Stimulated activated CD4-positive, alpha-beta T cell treated with anti-CD3 and anti-CD28 coated beads, Interleukin-2, amount 100 ng/mL, for 4 hours (primary cell): Measurements from ENCODE around the gene IKZF1.
A peak's percentile ranks its signal among the peaks of the same experiment; 100 is the strongest.

ENCODE experiments used
- DNase-seq: peaks from one replicate; pipeline ENCODE4 v3.0.0-alpha.2; 2020; ENCODE audit warnings: low read depth

The IKZF1 gene

GRCh38 chr7:50412973-50413372, 108.5 kb downstream of the IKZF1 start:
- no peak for DNase-seq

DNA sequence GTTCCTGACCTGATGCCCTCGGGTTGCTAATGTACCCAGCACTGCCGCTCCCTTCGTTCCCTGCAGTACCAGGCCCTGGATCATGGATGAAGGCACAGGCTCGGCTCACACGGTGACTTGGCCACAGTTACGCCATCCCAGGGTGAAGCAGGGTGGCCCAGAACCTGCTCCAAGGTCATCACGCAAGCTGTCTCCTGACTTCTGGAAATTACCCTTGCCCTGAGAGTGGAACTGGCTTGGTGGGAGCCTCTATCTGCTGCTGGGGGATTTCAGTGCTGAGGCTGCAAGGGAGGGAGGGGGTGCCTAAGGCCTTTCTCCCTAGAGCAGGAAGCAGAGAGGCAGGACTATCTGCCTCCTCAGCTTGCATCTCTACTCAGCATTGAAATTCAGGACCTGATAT, 109.0 kb downstream of the IKZF1 start:
- no peak for DNase-seq

- no peak for DNase-seq
Observed at GRCh38 chr7:50415844-50416364, 111.4 kb downstream of the IKZF1 start.

DNA sequence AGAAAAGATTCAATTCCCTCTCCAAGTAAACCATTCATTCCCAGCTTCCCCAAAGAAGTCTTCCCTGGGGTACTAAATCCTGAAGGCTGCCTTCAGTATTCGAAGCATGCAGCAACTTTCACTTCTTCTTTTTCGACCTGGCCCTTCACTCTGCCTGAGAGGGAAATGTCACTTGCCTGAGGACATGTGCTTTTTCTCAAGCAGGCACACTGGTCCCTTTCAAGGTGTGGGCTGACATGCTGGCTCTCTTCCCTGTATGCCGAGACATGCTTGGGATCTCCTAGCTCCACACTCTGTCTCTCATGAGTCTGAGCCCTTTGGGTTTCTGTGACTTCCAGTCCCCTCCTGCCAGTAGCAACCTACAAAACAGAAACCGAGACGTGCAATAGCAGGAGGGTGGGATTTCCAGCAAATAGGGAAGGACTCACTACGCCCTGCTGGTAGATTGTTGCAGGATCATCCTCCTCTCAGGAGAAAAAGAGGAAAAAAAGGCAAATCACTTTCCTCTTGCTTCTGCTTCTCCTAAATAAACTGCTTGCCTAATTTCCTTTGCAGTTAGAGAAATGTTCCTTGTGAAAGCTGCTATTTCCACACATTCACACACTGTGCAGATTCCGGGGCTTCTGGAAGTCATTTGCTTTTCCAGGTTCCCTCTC, 112.1 kb downstream of the IKZF1 start:
- no peak for DNase-seq

DNA sequence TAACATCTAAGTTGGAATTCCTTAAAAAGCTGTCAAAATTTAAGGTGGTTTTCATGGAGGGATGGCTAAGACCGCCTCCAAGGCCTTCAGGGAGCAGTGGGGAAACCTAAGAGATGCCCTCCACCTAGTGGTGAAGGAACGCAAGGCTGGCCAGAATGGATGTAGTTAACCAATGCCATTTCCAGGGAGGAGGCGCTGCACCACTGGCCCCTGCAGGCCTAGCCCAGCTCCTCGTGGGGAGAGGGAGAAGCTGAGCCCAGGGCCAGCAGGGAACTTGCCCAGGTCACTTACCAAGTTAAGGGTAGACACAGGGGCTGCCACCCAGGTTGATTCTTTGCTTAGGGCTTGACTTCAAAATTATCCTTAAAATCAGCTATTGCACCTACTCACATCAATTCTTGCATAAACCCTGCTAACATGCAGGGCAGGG, 113.6 kb downstream of the IKZF1 start:
- DNase-seq: peak; percentile 55

DNA sequence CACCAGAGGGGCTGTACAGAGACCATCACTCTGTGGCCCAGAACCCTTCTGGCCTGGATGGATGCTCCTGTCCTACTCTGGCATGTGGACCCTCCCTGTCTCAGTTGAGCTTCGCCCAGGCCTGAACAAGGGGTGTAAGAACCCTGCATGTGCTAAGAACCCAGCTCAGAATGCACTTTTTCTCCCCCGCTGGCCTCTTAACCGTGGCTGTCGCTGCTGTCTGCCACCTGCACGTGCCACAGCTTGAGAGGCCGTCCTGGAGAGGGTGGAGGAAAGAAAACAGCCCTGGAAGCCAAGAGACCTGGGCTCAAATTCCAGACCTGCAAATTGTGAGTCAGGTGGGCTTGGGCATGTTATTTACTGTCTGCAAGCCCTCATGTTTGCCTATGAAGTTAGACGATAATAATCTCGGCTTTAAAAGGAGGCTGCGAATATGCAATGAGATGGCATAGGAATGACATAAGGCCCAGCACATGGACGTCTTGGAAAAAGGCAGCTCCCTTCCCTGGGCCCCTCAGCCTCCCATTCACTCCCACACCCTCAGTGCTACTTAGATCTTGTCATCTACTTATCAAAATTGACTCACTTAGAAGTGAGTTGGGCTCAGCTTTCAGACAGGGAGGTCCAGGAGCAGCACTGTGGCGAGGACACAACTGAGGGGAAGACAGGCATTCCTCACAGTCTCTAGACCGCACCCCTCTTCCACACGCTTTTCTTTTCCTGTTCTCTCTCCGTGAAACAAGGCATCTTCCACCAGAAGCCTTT, 114.2 kb downstream of the IKZF1 start:
- DNase-seq: no peak

- DNase-seq: no peak
Observed at GRCh38 chr7:50421043-50421442, 116.5 kb downstream of the IKZF1 start.

DNA sequence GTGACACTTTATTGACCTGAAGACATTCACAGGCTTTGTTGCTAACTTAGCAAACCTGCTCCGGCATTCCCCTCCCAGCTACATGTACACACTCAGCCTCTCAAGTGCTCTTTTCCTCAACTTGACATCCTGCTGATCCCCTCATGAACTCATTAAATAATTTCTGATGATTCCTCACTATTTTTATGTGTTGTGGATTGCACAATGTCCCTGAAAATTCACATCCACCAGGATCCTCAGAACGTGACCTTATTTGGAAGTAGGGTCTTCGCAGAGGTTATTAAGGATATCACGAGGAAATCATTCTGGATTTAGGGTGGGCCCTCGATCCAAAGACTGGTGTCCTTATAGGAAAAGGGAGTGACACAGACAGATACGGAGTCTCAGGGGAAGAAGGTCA, 118.3 kb downstream of the IKZF1 start:
- DNase-seq: no peak

DNA sequence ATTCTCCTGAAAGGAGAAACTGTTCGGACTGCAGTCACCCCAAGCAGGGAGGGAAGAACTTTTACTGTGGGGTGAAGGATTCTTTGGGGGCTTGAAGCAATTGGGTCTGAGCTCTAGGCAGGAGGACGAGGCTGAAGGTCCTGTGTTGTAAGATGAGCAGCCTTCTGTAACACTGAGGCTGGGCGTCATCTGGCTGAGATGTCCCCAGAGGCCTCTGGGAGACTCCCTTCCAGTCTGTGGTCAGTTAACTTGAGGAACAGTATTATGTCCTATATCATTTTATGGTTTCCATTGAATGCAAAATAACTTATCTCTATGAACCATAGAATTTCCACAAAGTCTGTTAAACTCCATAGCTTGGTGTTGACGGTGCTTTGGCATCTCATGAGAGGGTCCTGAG, 119.3 kb downstream of the IKZF1 start:
- DNase-seq: no peak

GRCh38 chr7:50425318-50425717, 120.8 kb downstream of the IKZF1 start:
- no peak for DNase-seq

GRCh38 chr7:50426280-50427045, 121.9 kb downstream of the IKZF1 start:
- no peak for DNase-seq

DNA sequence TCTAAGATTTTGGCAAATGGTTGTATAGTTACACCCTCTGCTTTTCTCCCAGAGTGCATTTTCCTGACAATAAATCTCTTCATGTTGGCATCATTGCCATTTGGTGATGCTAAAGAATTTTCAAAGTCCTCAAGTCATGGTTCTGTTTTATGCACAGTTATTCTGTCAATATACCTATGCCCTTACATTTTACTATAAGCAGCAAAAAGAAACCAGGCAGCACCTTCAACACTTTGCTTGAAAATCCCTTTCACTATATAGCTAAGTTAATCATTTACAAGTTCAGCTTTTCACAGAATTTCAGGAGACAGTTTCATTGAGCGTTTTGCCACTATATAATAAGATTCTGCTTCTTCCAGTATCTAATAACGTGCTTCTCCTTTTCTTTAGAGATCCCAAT, 123.0 kb downstream of the IKZF1 start:
- DNase-seq: no peak

GRCh38 chr7:50428911-50429310, 124.4 kb downstream of the IKZF1 start:
- no peak for DNase-seq

DNA sequence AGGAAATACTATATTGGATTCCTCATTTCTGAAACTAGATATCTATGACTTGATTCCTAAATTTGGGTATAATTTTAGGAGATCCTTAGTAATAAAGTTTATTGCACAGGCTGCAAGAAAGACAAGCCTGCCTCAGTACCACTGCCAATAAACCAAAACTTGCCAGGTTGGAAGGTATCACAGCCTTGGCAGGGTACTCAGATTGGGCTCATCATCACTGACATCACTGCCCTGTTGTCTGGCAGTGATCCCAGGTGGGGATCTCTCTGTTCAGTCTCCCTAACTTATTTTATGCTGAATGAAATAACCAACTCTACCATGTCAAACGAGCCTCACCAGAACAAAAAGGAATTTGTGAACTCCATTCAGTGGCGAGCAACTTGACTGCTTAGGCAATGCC, 126.8 kb downstream of the IKZF1 start:
- DNase-seq: no peak

DNA sequence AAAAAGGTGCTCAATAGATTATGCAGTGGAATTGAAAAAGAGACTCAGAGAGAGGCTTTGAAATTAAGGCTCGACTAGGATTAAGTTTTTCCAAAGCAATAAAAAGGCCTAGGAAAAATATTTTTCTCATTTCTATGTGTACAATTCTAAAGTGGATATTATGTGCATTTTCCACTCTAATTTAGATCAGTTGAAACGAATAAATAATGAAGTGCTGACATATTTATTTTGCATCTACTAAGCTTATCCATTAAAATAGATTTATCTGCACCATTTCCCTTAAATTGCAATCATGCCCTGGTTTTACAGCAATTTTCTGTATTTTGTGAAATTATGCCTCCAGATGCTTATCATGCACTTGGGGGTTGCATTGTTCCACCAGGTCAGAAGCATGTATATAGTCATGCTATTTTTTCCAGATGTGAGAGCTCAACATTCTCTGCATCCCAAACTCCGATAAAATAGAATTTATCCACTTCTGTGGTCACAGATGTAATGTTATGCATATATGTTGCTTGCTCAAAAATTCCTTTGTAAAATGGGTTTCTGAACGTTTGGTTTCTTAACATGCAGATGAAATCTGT, 127.3 kb downstream of the IKZF1 start:
- no peak for DNase-seq

- no peak for DNase-seq
Observed at GRCh38 chr7:50436133-50436806, 131.8 kb downstream of the IKZF1 start.

DNA sequence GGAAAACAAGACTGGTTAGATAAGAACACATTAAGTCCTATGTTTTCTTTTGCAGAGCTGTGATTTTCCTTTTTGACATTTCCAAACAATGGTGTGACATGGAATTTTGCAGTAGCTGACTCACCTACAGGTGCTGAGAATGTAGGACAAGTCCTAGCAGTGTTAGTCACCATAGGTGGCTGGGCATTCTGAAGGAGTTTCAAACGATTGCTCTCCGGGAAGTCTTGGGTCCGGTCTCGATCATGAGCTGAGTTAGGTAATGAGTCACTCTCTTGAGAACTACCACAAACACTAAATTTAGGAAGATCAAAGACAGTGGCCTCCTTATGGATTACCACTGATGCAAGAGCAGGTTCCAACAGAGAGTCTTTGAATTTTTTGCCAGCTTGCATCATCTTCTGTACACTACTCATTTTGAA, 142.0 kb downstream of the IKZF1 start:
- no peak for DNase-seq

- DNase-seq: no peak
Observed at GRCh38 chr7:50448823-50449222, 144.3 kb downstream of the IKZF1 start.

- DNase-seq: no peak
Observed at GRCh38 chr7:50449501-50449880, 145.0 kb downstream of the IKZF1 start.

DNA sequence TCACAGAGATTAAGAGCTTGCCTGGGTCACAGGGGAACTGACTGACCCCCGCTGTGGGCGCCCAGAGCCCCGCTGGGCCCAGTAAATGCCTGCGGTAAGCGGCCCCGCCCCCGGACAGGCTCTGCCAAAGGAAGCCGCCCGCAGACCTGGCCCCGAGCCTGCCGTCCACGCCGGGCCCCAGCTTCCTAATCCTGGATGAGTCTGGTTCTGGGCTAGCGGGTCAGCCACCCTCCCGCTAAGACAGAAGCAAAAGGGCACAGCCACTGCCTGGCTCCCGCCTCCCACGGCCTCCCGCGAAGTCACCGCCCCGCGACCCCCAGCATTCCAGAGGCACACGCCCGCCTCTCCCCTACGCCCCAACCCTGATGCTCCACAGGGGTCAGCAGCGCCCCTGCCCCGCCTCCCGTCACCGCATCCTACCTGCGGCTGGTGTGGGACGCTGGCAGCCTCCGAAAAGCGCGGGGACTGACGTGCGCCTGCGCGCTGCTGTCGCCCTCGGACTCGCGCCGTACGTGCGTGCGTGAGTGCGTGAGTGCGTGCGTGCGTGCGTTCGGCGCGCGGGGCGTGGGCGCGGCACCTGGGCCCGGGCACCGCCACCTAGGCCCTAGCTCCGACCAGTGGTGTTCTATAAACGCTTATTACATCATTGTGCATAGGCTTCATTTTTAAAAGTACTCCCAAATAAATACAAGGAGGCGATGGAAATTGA, 145.5 kb downstream of the IKZF1 start, which contains the start of gene FIGNL1:
Gene FIGNL1, minus strand, starts transcription at position 470 of the 709 bp plus-strand sequence. CDS start 3,063 bp downstream, outside the sequence.
- DNase-seq: peak; percentile 80

- peak; percentile 1 for DNase-seq
Observed at GRCh38 chr7:50450590-50451032, 146.1 kb downstream of the IKZF1 start.
